ENCODE data around the gene VRK1.

GRCh38 chr14:96895658-96896271 lies 98.6 kb downstream of the VRK1 start:
- no peak for TF ChIP-seq CTCF (IDR thresholded peaks at IDR 0.05)
- TF ChIP-seq POLR2A (IDR thresholded peaks at IDR 0.05) = no peak
- TF ChIP-seq EP300 (IDR thresholded peaks at IDR 0.05) = no peak
- TF ChIP-seq POLR2AphosphoS5 (IDR thresholded peaks at IDR 0.05) = no peak

Data from suprapubic skin (tissue), 4 donors.